Right renal pelvis (tissue), 4 donors: Measurements from ENCODE around the gene DNAH2. TPM values are rescaled to one million over a fixed set of nuclear protein-coding genes. Genes with fewer than 3 reads are reported as not detected.
A peak's percentile ranks its signal among the peaks of the same experiment; 100 is the strongest.

Source experiments
- DNase-seq, 4 donors: peaks; one replicate each; pipeline ENCODE4 v3.0.0-alpha.2; 2013; ENCODE audit warnings: low read depth in 4 of 4, low spot score in 3 of 4, missing footprints in 1 of 4
- polyA plus RNA-seq, 4 donors: library from polyadenylated mRNA; unstranded; fragments of 120-200 nt; gene quantifications; one replicate each; pipeline ENCODE4 v1.2.1, GENCODE V29; 2013; ENCODE audit not compliant: insufficient read length in 4 of 4

The DNAH2 gene
- polyA plus RNA-seq, 4 donors: 0.28 to 0.45 (median 0.37) TPM

DNA sequence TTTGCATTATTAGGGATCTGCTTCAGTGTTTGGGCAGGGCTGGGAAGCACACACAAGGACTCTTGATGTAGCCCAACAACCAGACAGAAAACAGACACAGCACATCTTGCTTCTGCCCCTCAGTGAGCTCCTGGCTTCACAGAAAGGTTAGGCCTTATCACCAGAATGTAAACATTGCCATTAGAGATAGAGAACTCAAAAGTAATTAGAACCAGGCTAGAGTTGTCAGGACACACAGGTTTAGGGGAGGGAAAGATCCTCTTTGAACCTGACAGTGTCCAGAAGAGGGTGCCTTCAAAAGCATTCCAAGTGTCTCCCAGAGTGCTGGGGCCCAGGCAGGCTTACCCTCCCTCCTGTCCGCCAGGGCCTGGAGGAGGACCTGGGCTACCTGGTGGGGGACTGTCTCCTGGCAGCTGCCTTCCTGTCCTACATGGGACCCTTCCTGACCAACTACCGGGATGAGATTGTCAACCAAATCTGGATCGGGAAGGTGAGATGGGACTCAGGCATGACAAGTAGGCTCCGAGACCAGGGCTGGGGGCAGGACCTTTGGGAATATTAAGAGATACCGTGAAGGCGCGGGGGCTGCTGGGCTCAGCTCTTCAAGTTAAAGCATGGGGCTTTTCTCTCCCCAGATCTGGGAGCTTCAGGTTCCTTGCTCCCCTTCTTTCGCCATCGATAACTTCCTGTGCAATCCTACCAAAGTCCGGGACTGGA, 99.5 kb downstream of the DNAH2 start:
- no peak for DNase-seq

DNA sequence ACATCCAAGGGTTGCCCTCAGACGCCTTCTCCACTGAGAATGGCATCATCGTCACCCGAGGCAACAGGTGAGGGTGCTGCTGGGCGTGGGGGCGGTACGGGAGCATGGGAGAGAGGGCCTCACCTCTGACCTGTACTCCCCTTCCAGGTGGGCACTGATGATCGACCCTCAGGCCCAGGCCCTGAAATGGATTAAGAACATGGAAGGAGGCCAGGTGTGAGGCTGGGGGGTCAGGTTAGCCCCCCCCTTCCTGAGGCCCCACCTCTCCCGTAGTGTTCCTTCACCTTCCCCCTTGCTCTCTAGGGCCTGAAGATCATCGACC, 100.1 kb downstream of the DNAH2 start:
- DNase-seq: no peak

DNA sequence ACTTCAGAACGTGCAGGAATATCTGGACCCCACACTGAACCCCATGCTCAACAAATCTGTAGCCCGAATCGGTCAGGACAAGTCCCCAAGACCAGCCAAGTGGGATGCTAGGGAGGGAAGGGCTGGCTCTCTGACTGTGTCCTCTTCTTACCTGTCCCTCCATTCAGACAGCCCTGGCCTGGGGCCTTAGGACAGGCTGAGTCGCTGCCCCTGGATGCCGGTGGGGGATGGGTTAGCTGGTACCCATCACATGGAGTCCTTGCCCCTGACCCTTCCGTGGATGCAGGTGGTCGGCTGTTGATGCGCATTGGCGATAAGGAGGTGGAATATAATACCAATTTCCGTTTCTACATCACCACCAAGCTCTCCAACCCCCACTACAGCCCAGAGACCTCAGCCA, 100.5 kb downstream of the DNAH2 start:
- no peak for DNase-seq

DNA sequence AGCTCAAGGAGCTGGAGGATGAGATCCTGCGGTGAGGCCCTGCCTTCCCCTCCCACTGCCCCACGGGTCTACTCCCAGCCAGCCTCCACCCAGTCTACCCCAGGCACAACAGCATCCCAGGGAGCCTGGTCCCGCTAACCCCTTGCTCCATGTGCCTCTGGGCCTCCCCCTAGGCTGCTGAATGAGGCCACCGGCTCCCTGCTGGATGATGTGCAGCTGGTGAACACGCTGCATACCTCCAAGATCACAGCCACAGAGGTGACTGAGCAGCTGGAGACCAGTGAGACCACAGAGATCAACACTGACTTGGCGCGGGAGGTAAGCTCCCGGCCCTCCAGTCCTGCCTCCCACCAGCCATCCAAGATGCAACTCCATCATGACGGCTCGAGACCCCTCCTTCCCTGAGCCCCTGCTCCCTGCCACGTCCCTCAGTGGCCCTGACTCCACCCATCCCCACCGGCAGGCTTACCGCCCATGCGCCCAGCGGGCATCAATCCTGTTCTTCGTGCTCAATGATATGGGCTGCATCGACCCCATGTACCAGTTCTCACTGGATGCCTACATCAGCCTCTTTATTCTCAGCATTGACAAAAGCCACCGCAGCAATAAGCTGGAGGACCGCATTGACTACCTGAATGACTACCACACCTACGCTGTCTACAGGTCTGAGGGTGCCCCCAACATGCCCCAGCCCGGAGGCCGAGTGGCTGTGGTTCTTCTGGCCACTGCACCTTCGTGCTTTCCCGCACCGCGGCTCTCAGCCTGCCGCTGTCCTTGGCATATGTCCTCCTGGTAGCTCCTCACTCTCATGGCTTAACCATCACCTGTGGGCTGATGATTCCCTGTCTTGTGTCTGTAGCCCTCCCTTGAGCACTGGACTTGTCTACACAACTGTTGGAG, 101.5 kb downstream of the DNAH2 start:
- DNase-seq: no peak

DNA sequence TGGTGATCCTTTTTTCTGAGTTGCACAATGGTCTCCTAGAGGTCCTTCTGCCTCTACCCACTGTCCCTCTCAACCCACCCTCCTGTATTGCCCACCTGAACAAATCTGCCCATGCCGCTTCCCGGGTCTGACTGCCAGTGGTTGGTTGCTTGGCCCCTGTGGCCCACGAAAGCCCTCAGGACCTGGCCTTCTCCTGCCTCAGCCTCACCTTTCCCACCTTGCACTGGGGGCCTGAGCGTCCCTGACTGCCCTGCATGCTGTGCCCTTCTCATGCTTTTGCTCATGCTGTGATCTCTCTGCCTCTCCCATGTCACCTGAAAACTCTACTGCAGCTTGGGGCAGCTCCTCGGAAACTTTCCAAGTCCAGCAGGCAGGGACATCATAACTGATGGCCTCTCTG, 102.7 kb downstream of the DNAH2 start:
- no peak for DNase-seq

DNA sequence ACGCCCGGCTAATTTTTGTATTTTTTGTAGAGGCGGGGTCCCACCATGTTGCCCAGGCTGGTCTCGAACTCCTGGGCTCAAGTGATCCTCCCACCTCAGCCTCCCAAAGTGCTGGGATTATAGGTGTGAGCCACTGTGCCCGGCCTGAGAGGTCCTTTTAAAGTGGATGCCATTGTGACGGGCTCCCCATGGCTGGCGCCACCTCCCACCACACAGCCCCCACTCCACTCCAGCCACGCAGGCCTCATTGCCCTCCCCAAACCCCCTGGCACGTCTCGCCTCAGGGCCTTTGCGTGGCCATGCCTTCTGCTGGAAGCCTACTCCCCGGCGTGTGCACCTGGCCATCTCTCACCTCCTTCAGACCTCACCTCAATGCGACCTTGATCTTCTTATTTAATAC, 104.6 kb downstream of the DNAH2 start:
- DNase-seq: no peak

DNA sequence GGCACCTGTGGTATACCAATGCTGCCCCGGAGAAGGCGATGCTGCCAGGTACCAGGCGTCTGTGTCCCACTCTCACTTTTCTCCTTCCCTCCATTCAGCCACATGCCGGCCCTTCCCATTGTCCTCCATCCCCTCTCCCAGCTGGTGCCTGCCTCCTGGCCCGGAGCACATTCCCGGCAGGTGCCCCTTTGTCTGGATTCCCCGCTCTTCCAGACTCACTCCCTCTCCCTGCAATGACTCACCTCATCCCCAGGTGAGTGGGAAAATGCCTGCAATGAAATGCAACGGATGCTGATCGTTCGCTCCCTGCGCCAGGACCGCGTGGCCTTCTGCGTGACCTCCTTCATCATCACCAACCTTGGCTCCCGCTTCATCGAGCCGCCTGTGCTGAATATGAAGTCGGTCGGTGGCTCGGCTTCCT, 106.0 kb downstream of the DNAH2 start:
- no peak for DNase-seq

DNA sequence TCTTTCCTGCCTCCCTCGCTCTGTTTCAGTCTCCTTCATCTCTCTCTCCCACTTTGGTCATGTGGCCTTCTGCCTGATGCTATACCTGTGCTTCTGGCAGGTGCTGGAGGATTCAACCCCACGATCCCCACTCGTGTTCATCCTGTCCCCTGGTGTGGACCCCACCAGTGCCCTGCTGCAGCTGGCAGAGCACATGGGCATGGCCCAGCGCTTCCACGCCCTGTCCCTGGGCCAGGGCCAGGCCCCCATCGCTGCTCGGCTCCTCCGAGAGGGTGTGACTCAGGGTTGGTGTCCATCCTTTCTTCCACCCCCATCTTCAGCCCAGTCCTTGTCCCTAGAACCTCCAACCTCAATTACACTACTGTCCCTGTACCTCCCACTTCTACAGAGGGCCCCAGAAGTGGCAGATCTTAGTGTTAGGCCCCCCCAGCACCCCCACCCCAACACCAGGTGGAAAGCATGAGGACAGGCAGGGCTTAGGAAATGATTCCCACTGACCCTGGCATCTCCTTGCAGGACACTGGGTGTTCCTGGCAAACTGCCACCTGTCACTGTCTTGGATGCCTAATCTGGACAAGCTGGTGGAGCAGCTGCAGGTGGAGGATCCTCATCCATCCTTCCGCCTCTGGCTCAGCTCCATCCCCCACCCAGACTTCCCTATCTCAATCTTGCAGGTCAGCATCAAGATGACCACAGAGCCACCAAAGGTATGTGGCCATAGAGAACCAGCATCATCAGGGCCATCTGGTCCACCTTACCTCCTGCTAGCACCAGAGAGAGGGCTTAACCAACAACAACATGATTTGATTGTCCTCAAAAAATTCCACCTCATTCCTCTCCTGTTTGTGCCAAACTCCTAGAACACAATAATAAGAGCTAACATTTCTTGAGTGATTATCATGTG, 106.7 kb downstream of the DNAH2 start:
- no peak for DNase-seq

DNA sequence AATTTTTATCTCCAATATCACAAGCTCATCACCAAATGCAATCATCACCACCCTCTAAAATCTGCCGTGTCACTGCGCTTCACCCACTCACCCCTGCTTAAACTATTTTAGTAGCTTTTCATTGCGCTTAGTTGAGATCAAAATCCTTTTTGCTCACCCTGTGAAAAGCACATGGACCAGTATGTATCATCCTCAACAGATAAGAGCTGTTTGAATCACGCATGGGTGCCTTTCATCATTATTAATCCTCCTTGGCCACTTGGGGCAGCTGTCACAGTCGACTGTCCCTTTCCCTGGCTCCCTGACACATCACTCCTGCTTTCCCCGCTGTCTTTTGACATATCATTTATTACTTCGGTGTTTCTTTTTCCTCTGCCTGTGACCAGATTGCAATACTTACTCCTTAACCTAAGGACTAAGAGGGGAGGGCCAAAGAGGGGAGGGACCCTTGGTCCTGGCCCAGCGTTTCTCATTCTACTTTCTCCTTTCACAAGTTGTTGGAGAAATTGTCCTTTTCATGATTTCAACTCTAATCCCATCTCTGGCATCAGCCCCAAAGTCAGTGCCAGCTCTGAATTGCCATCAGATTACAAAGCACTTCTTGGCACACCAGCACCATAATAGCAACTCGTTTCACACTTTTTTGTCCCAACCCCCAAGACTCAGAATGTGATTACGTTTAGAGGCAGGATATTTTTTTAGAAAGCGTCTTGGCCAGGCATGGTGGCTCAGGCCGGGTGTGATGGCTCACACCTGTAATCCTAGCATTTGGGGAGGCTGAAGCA, 107.9 kb downstream of the DNAH2 start:
- DNase-seq: no peak

DNA sequence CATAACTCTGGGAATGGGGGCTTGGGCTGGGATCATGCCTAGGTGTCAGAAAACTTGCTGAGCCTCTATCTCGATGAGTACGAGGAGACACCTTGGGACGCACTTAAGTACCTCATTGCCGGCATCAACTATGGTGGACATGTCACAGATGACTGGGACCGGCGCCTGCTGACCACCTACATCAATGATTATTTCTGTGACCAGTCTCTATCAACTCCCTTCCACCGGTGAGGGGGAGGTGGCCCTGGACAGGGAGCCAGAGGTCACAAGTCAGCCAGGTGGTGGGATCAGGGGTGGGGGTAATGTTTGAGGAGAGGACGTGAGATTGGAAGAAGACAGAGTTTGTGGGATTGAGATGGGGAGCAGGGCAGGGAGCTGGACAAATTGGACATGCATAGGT, 113.1 kb downstream of the DNAH2 start:
- no peak for DNase-seq

DNA sequence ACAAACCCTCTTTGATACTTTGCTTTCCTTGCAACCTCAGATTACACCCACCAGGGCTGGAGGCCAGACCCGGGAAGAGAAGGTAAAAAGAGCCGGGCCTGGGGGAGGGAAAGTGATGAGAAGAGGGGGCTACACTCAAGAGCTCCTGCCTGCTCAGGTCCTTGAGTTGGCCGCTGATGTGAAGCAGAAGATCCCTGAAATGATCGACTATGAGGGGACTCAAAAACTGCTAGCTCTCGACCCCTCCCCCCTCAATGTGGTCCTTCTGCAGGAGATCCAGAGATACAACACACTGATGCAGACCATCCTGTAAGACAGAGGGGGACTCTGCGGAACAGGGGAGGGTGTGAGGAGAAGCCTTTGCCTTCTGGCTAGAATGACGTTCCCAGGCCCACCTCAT, 113.7 kb downstream of the DNAH2 start:
- DNase-seq: no peak

DNA sequence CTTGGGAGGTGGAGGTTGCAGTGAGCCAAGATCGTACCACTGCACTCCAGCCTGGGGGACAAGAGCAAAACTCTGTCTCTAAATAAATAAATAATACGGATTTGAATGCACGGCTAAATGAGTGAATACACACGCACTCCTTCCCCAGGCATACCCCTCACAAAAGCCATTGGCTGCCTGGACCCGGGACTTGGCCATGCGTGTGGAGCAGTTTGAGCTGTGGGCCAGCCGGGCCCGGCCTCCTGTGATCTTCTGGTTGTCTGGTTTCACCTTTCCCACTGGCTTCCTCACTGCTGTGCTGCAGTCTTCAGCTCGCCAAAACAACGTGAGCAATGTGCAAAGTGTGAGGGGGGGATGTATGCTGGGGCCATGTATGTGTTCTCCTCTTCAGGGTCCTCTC, 114.9 kb downstream of the DNAH2 start:
- no peak for DNase-seq

DNA sequence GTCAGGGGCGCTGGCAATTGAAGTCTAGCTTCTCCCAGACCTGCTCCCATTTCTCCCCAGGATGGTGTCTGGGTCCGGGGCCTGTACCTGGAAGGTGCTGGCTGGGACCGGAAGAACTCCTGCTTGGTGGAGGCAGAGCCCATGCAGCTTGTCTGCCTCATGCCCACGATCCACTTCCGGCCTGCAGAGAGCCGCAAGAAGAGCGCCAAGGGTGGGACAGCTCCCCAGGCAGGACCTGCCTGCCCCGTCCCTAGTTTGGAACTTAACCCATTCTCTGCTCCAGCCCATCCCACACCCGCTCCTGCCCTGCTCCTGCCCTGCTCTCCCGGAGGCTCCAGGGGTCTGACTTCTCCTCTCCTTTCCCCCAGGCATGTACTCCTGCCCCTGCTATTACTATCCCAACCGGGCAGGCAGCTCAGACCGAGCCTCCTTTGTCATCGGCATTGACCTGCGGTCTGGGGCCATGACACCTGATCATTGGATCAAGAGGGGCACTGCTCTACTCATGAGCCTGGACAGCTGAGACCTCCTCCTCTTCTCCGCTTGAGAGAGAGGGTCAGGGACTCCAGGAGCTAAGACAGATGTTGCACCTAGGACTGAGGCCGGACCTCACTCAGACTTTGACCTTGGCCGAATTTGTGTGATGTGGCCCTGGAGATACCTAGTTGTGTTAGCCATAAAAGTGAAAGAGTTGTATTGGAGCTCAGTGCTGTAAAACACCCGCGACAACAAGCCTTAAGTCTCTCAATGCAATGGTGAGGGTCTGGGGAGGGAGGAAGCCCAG, 115.7 kb downstream of the DNAH2 start:
- DNase-seq: no peak

DNA sequence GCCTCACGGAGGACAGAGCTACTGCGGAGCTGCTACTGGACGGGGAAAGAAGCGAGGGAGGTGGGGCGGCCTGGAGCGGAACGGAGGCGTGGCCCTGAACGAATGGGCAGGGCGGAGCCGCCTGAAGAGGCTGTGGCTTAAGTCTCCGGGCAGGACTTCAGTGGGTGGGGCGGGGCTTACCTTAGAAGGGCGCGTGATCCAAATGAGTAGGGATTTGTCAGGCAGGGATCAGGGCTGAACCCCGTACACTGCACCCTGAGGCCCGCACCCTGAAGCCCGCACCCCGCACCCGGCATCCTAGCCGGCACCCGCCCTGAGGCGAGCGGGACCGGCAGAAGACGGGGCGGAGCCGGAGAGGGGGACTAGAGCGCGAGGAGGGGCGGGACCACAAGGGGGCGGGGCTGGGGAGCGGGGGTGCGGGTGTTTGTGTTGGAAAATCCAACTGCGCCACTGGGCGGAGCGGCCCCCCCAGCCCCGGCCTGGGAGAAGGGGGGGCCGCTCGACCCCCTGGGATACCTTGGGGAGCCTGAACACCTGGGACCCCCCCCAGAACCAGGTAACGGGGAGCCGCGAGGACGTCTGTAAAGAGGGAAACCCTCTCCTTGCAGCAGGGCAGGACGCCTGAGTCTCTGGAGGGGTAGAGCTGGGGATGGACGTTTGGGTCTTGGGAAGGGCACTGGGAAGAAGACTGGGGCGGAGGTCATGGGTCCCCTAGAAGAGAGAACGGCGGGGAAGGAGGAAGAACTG, 116.4 kb downstream of the DNAH2 start, which contains the start of gene KDM6B:
Gene KDM6B, plus strand, starts transcription at position 423 of the 747 bp plus-strand sequence. CDS start 11,338 bp downstream, outside the sequence.
- DNase-seq: peak in 3 of 4 donors; percentile 86 to 88 (median 87)

DNA sequence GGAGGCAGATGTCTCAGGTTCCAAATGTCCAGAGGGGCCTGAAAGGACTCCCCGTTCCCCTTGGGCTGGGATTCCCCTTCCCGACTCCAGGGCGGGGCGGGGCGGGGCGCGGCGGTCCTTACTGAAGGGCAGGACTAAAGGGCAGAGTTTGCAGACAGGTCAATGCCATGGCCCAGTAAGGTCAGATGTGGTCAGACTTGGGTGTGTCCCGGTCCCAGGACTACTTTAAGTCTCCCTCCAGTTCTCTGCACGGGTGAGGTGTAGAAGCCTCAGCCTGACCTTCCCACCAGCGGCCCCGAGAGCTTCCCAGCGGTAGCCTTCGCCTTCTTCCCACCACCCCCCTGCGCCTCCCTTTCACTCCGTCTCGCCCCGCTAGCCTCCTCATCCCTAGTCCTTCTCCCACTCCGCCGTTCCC, 117.0 kb downstream of the DNAH2 start:
- DNase-seq: no peak

DNA sequence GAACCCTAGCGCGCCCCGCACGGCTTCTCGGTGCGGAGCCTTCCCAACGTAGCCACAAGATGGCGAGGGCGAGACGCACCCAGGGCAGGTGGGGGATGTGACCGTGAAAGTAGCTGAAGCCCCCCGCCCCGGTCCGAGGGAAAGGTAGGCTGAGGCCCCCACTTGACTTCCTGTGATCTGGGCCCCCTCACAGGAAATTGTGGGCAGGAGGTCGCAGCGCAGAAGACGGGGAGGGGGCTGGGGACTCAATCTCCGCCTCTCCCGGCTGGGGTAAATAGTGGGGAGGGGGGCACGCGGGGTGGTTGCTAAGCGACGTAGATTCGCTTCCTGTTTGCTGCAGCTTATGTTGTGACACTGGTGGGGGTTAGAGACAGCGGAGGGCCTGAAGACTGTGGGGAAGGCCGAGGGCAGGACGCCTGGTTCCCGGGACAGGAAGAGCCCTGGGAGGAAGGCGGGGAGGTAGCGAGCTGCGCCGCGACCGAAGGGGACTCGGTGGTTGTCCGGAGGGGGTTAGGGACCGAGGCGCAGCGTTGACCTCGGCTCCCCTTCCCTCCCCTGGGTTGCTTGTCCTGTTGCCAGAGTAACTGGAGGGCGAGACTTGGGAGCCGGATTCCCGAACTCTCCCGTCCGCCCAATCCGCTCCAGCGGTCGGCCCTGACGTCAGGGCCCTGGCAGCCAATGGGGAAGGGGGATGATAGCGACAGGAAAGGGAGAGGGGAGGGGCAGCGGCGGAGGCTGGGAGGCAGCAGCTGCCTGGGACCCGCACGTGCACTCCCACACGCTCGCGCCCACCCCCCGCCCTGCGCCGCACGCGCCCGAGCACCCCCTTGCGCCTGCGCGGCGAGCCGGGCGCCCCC, 117.6 kb downstream of the DNAH2 start:
- DNase-seq: peak; percentile 95 to 98 (median 98)

DNA sequence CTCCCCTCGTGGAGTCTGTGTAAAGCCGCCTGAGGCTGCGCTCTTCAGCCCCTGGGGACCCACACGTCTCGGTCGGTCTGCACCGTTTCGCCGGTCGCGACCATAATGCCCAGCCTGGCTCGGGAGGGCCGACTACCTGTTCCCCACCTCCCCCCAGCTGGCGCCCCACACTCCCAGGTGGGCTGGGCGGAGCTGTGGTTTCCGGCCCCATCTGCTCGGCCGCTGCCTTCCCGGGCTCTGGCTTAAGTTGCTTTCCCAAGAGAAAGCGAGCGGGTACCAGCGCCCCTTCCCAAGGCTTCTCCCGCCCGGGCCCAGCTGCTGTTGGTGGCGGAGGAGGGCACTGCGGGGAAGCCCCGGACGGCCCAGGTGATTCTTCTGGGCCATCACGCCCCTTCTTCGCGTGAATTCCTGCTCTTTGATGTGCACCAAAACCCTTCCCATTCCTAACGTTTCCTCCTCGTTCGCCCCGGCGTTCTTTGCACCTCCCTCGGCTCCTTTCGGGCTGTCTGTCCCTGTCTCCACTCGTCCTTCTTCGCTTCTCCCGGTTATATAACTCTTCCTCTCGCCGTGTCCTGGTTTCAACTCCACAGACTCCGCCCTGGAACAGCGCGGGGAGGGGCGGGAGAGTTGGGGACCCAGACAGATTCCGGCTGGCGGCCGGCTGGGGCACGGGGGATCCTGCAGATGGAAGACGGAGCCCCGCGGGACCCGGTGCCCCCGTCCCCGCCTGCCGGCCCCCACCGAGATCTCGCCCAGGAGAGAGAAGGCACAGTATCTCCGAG, 118.5 kb downstream of the DNAH2 start:
- DNase-seq: peak in 1 of 4 donors; percentile 65
